Mesenchymal stem cell (in vitro differentiated cells and primary cell): Measurements from ENCODE around the gene EPM2AIP1.
A peak's percentile ranks its signal among the peaks of the same experiment; 100 is the strongest.

Experiments used
- DNase-seq: peaks from one replicate; pipeline ENCODE4 v3.0.0-alpha.2; 2013
- H2AFZ ChIP-seq: one replicate; pipeline ENCODE4 v1.6.1; 2013; ENCODE audit warnings: low read depth, mild to moderate bottlenecking, control low read depth, inconsistent platforms, low read length, moderate library complexity
- H2AK5ac ChIP-seq: 2 replicates; pipeline ENCODE4 v1.6.1; 2013; ENCODE audit warnings: low read length, moderate library complexity, mild to moderate bottlenecking, inconsistent platforms; ENCODE audit not compliant: severe bottlenecking
- H2BK120ac ChIP-seq: one replicate; pipeline ENCODE4 v1.6.1; 2013; ENCODE audit warnings: low read depth, mild to moderate bottlenecking, inconsistent platforms, low read length, moderate library complexity
- H2BK12ac ChIP-seq, 2 experiments: one replicate each; pipeline ENCODE4 v1.6.1; 2013; ENCODE audit warnings: inconsistent platforms in 2 of 2, low read length in 2 of 2, mild to moderate bottlenecking in 2 of 2, moderate library complexity in 2 of 2, control low read depth in 1 of 2
- H2BK15ac ChIP-seq: one replicate; pipeline ENCODE4 v1.6.1; 2013; ENCODE audit warnings: mild to moderate bottlenecking, low read depth, inconsistent platforms; ENCODE audit not compliant: poor library complexity, severe bottlenecking
- H2BK5ac ChIP-seq: 2 replicates; pipeline ENCODE4 v1.6.1; 2013; ENCODE audit warnings: low read depth, mild to moderate bottlenecking, low read length, control low read depth, inconsistent platforms; ENCODE audit not compliant: poor library complexity, severe bottlenecking
- H3K14ac ChIP-seq, 2 experiments: one replicate each; pipeline ENCODE4 v1.6.1; 2013; ENCODE audit warnings: inconsistent platforms in 2 of 2, low read length in 2 of 2, control low read depth in 1 of 2, mild to moderate bottlenecking in 1 of 2, moderate library complexity in 1 of 2
- H3K18ac ChIP-seq, 2 experiments: one replicate each; pipeline ENCODE4 v1.6.1; 2013; ENCODE audit warnings: inconsistent platforms in 2 of 2, low read length in 2 of 2, control low read depth in 1 of 2, low read depth in 1 of 2, mild to moderate bottlenecking in 1 of 2
- H3K23ac ChIP-seq, 2 experiments: one replicate each; pipeline ENCODE4 v1.6.1; 2013; ENCODE audit warnings: inconsistent platforms in 2 of 2, low read length in 2 of 2, mild to moderate bottlenecking in 2 of 2, moderate library complexity in 2 of 2, control low read depth in 1 of 2
- H3K27ac ChIP-seq: 2 replicates; pipeline ENCODE4 v1.5.1; 2013; ENCODE audit warnings: mild to moderate bottlenecking, moderate library complexity, low read length, control low read depth, inconsistent platforms; ENCODE audit not compliant: poor library complexity, severe bottlenecking
- H3K27me3 ChIP-seq, 2 experiments: 2 replicates each; pipeline versions ENCODE4 v1.6.1 to v1.7.0; 2013; ENCODE audit warnings: low read length in 2 of 2, mild to moderate bottlenecking in 2 of 2, moderate library complexity in 2 of 2, control low read depth in 1 of 2, inconsistent platforms in 1 of 2; ENCODE audit not compliant: control insufficient read depth in 1 of 2, insufficient read depth in 1 of 2
- H3K36me3 ChIP-seq, 2 experiments: 2 replicates each; pipeline versions ENCODE4 v1.6.1 to v1.7.0; 2013; ENCODE audit warnings: low read length in 2 of 2, control low read depth in 1 of 2, inconsistent platforms in 1 of 2, low read depth in 1 of 2, mild to moderate bottlenecking in 1 of 2; ENCODE audit not compliant: insufficient read depth in 2 of 2, control insufficient read depth in 1 of 2
- H3K4ac ChIP-seq, 2 experiments: one replicate each; pipeline ENCODE4 v1.6.1; 2013; ENCODE audit warnings: inconsistent platforms in 2 of 2, low read length in 2 of 2, mild to moderate bottlenecking in 2 of 2, moderate library complexity in 2 of 2, control low read depth in 1 of 2, low read depth in 1 of 2
- H3K4me1 ChIP-seq: 2 replicates; pipeline ENCODE4 v1.6.1; 2013; ENCODE audit warnings: low read depth, low read length, control low read depth; ENCODE audit not compliant: control insufficient read depth, insufficient read depth
- H3K4me2 ChIP-seq: 2 replicates; pipeline ENCODE4 v1.6.1; 2013; ENCODE audit warnings: low read length, mild to moderate bottlenecking, inconsistent platforms; ENCODE audit not compliant: poor library complexity, severe bottlenecking
- H3K4me3 ChIP-seq, 2 experiments: 2 replicates each; pipeline versions ENCODE4 v1.5.1 to v1.7.0; 2013; ENCODE audit warnings: low read length in 2 of 2, mild to moderate bottlenecking in 2 of 2, control low read depth in 1 of 2, low read depth in 1 of 2; ENCODE audit not compliant: insufficient read depth in 1 of 2
- H3K79me1 ChIP-seq: replicated peaks from 2 replicates; pipeline ENCODE4 v1.6.1; 2013; ENCODE audit warnings: mild to moderate bottlenecking, control low read depth, low read length, inconsistent platforms; ENCODE audit not compliant: poor library complexity, severe bottlenecking
- H3K9ac ChIP-seq: 2 replicates; pipeline ENCODE4 v1.7.0; 2013; ENCODE audit warnings: mild to moderate bottlenecking, low read length, moderate library complexity
- H3K9me3 ChIP-seq: 2 replicates; pipeline ENCODE4 v1.7.0; 2013; ENCODE audit warnings: mild to moderate bottlenecking, low read length; ENCODE audit not compliant: control insufficient read depth
- H4K8ac ChIP-seq: one replicate; pipeline ENCODE4 v1.6.1; 2013; ENCODE audit warnings: inconsistent platforms, mild to moderate bottlenecking, low read length, moderate library complexity
- H4K91ac ChIP-seq: one replicate; pipeline ENCODE4 v1.6.1; 2013; ENCODE audit warnings: mild to moderate bottlenecking, low read length, inconsistent platforms
- WGBS: methylation state at CpG from one replicate; pipeline ENCODE4 v1.1.7; 2013; ENCODE audit warnings: mixed read lengths; 5-methylcytosine and 5-hydroxymethylcytosine counted together

The EPM2AIP1 gene

GRCh38 chr3:37039161-37039846, 46.4 kb upstream of the EPM2AIP1 start:
- Histone ChIP-seq H2BK120ac (no peak overlapping the region), H2AK5ac (no peak overlapping the region), H3K4me3 (no peak overlapping the region), H3K36me3 (peaks cover 22 to 77% of the 10 kb centered on the region in 2 experiments), H4K8ac (no peak overlapping the region), H4K91ac (no peak overlapping the region), H3K27me3 (no peaks in the 10 kb centered on the region), H3K4me2 (no peak overlapping the region), H3K9ac (no peak overlapping the region), H2BK12ac (no peak overlapping the region), H3K9me3 (peaks cover 20% of the 10 kb centered on the region), H3K79me1 (peaks cover 8% of the 10 kb centered on the region), H3K4ac (no peak overlapping the region), H2BK15ac (no peak overlapping the region), H2AFZ (no peak overlapping the region), H2BK5ac (no peak overlapping the region), H3K23ac (no peak overlapping the region), H3K18ac (no peak overlapping the region), H3K14ac (no peak overlapping the region), H3K4me1 (peaks cover 2% of the 10 kb centered on the region), H3K27ac (no peak overlapping the region)
- WGBS, result 97% methylated on average over 1 of the region's 1 CpG
- no peak for DNase-seq

GRCh38 chr3:37037352-37037751, 44.4 kb upstream of the EPM2AIP1 start:
- H3K14ac ChIP-seq, result no peak overlapping the region
- H2AFZ ChIP-seq, result no peak overlapping the region
- H3K79me1 ChIP-seq, result peaks cover 11% of the 10 kb centered on the region
- no peak overlapping the region for H4K91ac ChIP-seq
- H3K23ac ChIP-seq, result no peak overlapping the region
- H3K4ac ChIP-seq, result no peak overlapping the region
- no peak overlapping the region for H2BK120ac ChIP-seq
- no peak overlapping the region for H3K9ac ChIP-seq
- no peaks in the 10 kb centered on the region for H3K27me3 ChIP-seq
- H2BK12ac ChIP-seq, result no peak overlapping the region
- peaks cover 25 to 82% of the 10 kb centered on the region in 2 experiments for H3K36me3 ChIP-seq
- H3K27ac ChIP-seq, result no peak overlapping the region
- 100% methylated on average over 1 of the region's 3 CpGs for WGBS
- H2AK5ac ChIP-seq, result no peak overlapping the region
- no peak overlapping the region for H3K4me2 ChIP-seq
- H2BK15ac ChIP-seq, result no peak overlapping the region
- peaks cover 2% of the 10 kb centered on the region for H3K4me1 ChIP-seq
- no peak overlapping the region for H4K8ac ChIP-seq
- no peak overlapping the region for H3K18ac ChIP-seq
- no peak for DNase-seq
- no peak overlapping the region for H2BK5ac ChIP-seq
- H3K4me3 ChIP-seq, result no peak overlapping the region
- peaks cover 20% of the 10 kb centered on the region for H3K9me3 ChIP-seq

- Histone ChIP-seq H3K4me1 (peaks cover 1% of the 10 kb centered on the region), H3K4ac (no peak overlapping the region), H3K27ac (no peak overlapping the region), H3K23ac (no peak overlapping the region), H2BK5ac (no peak overlapping the region), H4K91ac (no peak overlapping the region), H3K79me1 (peaks cover 14% of the 10 kb centered on the region), H3K27me3 (no peaks in the 10 kb centered on the region), H2AK5ac (no peak overlapping the region), H3K36me3 (peaks cover 30 to 71% of the 10 kb centered on the region in 2 experiments), H3K4me3 (no peak overlapping the region), H2BK12ac (no peak overlapping the region), H2AFZ (no peak overlapping the region), H2BK120ac (no peak overlapping the region), H3K9ac (peak overlapping the region; percentile 45), H2BK15ac (no peak overlapping the region), H3K9me3 (peaks cover 20% of the 10 kb centered on the region), H4K8ac (no peak overlapping the region), H3K18ac (no peak overlapping the region), H3K4me2 (no peak overlapping the region), H3K14ac (no peak overlapping the region)
- no peak for DNase-seq
- 98% methylated on average over 9 of the region's 10 CpGs for WGBS
These were observed 40.0 kb upstream of the EPM2AIP1 start for GRCh38 chr3:37032961-37033360.

GRCh38 chr3:37031096-37031682, 38.3 kb upstream of the EPM2AIP1 start:
- Histone ChIP-seq H2AK5ac (no peak overlapping the region), H3K4me3 (no peak overlapping the region), H2BK15ac (no peak overlapping the region), H3K9me3 (peaks cover 10% of the 10 kb centered on the region), H2BK5ac (no peak overlapping the region), H3K4ac (no peak overlapping the region), H3K9ac (peak overlapping the region; percentile 59), H3K18ac (no peak overlapping the region), H3K23ac (no peak overlapping the region), H4K91ac (no peak overlapping the region), H3K79me1 (peaks cover 14% of the 10 kb centered on the region), H3K14ac (no peak overlapping the region), H3K27ac (no peak overlapping the region), H3K36me3 (peaks cover 35 to 71% of the 10 kb centered on the region in 2 experiments), H4K8ac (no peak overlapping the region), H2BK12ac (no peak overlapping the region), H2AFZ (no peak overlapping the region), H3K4me2 (no peak overlapping the region), H3K27me3 (no peaks in the 10 kb centered on the region), H2BK120ac (no peak overlapping the region), H3K4me1 (peaks cover 1% of the 10 kb centered on the region)
- DNase-seq, result no peak
- WGBS, result 96% methylated on average over 4 of the region's 7 CpGs
